AG10803 (cell line): ENCODE measurements around the gene ROBO4.

ENCODE experiments used
- DNase-seq: peaks from one replicate; pipeline ENCODE4 v3.0.0; 2010; ENCODE audit warnings: low read depth
- H3K4me3 ChIP-seq: 2 replicates; pipeline ENCODE4 v1.5.1; 2011; ENCODE audit warnings: mild to moderate bottlenecking, low read length, control low read depth
- TF ChIP-seq, protein P1 (sequence below): conservative IDR thresholded peaks from 2 replicates; pipeline ENCODE4 v1.5.1; 2011; ENCODE audit warnings: mild to moderate bottlenecking, low read length, control low read depth, inconsistent platforms

The ROBO4 gene

DNA sequence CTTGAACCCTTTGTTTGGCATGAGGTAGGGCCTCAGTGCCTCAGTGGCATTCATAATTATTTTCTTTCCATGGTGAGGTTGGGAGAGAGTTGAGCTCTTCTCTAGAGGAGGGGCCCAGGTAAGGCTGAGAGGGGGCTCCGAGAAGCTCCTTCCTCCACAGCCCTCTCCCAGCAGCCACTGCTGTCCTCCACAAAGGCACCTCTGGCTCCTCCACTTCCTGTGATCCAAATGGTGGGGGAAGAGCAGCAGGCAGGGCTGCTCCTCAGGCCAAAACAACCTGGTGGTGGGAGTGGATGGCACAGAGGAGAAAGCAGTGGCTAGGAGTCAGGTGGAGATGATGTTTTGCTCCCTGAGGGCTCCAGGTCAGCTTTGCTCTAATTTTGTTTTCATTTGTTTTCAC is 13.3 kb downstream of the ROBO4 start:
- no peak for DNase-seq
- TF ChIP-seq, protein P1, sequence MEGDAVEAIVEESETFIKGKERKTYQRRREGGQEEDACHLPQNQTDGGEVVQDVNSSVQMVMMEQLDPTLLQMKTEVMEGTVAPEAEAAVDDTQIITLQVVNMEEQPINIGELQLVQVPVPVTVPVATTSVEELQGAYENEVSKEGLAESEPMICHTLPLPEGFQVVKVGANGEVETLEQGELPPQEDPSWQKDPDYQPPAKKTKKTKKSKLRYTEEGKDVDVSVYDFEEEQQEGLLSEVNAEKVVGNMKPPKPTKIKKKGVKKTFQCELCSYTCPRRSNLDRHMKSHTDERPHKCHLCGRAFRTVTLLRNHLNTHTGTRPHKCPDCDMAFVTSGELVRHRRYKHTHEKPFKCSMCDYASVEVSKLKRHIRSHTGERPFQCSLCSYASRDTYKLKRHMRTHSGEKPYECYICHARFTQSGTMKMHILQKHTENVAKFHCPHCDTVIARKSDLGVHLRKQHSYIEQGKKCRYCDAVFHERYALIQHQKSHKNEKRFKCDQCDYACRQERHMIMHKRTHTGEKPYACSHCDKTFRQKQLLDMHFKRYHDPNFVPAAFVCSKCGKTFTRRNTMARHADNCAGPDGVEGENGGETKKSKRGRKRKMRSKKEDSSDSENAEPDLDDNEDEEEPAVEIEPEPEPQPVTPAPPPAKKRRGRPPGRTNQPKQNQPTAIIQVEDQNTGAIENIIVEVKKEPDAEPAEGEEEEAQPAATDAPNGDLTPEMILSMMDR: no peak

DNA sequence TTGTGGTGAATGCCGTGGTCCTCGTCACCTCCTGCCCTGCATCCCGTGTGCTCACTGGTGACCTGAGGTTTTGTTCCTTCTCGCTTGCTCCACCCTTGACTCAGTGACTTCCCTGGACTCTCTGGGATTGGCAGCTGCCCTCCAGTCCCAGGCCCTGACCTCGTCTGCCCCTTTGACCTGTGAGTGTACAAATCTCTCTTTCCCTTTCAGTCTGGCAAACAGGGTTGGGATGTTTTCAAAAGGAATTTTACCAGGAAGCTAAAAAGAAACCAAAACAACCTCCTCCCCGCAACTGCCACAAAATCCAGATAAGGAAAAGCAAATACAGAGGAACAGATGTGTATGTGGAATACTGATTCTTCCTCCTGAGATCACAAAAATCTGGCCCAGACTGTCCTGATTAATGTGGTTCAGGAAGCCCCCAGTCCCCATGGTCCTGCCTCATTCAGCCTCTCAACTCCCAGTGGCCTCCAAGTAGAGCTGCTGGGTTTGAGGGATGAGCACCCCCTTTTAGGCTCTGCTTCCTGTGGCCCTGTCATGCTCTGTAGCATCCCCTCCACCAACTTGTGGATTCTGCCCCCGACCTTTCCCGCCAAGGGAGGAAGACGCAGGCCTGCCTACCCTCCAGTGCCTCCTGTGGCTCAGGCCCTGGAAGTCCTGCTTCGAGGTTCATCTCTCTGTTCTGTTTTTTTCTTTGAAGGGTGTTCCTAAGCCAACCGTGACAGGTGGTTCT is 15.2 kb downstream of the ROBO4 start:
- H3K4me3 ChIP-seq: no peak overlapping the region
- TF ChIP-seq, protein P1: no peak
- DNase-seq: no peak

More for the DNA sequence above, 13.3 kb downstream of the ROBO4 start:
- H3K4me3 ChIP-seq: no peak overlapping the region

DNA sequence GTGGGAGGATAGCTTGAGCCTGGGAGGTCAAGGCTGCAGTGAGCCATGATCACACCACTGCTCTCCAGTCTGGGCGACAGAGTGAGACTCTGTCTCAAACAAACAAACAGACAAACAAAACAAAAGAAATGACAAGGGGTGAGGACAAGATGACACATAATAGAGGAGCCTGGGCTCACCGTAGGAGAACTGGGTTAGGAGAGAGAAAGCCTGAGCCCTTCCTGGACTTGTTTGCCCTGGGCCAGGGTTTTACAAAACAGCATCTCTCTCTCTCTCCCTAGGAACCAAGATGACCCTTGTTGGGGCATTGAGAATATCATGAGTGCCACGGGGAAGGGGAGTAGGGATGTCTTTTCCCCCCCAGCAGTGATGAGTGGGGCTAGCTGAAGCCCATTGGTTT is 16.7 kb downstream of the ROBO4 start:
- no peak for DNase-seq
- H3K4me3 ChIP-seq: no peak overlapping the region
- TF ChIP-seq, protein P1: no peak

DNA sequence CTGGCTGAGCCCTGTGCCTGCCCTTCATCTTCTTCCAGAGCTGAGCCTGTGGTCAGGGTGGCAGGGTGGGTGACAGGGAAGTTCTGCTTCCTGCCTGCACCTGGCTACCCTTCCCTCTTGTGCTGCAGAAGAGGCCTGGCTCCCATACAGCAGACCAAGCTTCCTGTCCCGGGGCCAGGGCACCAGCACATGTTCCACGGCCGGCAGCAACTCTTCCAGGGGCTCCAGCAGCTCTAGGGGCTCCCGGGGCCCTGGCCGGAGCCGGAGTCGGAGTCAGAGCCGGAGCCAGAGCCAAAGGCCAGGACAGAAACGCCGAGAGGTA is 17.4 kb downstream of the ROBO4 start:
- H3K4me3 ChIP-seq: no peak overlapping the region
- TF ChIP-seq, protein P1: no peak
- DNase-seq: no peak

DNA sequence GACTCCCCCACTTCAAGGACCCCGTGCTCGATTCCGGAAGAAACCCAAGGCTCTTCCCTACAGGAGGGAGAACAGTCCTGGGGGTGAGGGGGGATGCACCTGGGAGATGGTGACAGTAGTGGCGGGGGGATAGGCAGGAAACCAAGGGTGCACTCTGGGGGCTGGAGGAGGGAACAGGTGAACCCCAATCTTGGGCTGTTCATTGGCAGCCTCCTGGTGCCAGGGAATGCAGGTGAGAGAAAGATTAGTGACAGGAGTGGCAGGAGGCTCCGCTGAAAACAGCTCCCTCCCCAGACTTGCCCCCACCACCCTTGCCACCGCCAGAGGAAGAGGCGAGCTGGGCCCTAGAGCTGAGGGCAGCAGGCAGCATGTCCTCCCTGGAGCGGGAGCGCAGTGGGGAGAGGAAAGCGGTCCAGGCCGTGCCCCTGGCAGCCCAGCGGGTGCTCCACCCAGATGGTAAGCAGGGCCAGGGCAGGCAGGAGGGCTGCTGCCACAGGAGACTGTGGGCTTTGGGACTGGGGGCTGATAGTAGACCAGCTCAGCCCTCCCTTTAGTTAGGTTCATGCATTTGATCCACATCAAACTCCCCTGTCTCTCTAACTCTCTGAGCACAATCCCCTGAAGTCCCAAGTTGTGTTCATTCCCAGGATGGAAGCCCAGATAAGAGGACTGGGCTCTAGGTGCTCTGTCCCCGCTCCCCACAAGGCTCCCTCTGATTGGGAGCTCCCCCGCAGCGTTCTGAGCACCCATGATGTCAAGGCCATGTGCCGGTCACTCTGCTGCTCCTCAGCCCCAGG is 18.0 kb downstream of the ROBO4 start:
- TF ChIP-seq, protein P1: no peak
- no peak for DNase-seq

DNA sequence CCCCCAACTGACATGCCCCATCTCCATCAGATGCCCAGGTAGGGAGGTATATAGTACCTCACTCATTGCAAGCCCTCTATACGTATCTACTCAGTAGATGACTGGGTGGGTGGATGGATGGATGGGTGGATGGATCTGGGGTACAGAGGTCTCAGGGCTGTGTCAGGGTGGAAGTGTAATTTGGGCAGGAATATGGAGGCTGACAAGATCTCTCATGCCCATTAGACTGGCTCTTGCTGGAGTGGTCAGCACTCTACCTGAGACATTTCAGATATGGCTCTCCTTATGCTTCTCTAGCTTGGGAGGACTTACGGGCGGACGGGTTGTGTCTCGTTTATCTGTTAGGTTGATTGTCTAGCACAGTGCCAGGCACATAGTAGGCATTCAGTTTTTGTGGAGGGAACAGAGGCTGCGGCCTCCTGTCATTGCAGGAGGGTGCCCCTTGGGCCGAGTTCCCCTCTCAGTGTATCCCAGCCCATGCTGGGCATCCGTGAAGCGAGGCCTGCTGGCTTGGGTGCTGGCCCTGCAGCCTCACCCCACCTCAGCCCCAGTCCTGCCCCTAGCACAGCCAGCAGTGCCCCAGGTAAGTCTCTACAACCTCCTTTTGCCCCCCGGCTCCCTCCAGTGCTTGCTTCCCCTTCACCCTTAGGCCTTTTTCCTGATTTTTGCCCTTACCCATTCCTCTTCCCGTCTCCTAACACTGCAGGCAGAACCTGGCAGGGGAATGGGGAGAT is 18.7 kb downstream of the ROBO4 start:
- H3K4me3 ChIP-seq: no peak overlapping the region
- TF ChIP-seq, protein P1: no peak
- DNase-seq: no peak

More for the DNA sequence above, 18.0 kb downstream of the ROBO4 start:
- H3K4me3 ChIP-seq: no peak overlapping the region
